PC-9 (cell line): Measurements from ENCODE around the gene USP31. TPM values are rescaled to one million over a fixed set of nuclear protein-coding genes. Genes with fewer than 3 reads are reported as not detected.
A peak's percentile ranks its signal among the peaks of the same experiment; 100 is the strongest.

Experiments used
- BruUV-seq: library from RNA; stranded (reverse); fragments of 400-500 nt; replicated peaks from 2 replicates; lab custom pipeline; 2021; lab: Mats Ljungman, UMichigan
- CTCF ChIA-PET: fragments of 300-600 bp; sonication (Branson Sonifier 250); formaldehyde crosslinking; loops from one replicate; lab custom pipeline; 2022; ENCODE audit warnings: antibody characterized with exemption; lab: Charles Lee
- POLR2A ChIA-PET: fragments of 300-600 bp; sonication (Branson Sonifier 250); formaldehyde crosslinking; loops from one replicate; lab custom pipeline; 2022; ENCODE audit warnings: antibody characterized with exemption; ENCODE audit not compliant: unreplicated experiment; lab: Charles Lee
- DNase-seq, 2 experiments: peaks; one replicate each; pipeline versions ENCODE4 v3.0.0 to v3.0.0-alpha.2; 2015 to 2022; ENCODE audit warnings: mixed read lengths in 1 of 2
- H2AFZ ChIP-seq: fragments of 200-600 bp; sonication (generic); 2 replicates; pipeline ENCODE4 v1.8.1; 2017; ENCODE audit warnings: antibody characterized with exemption
- H3F3A ChIP-seq: fragments of 200-600 bp; sonication (generic); 2 replicates; pipeline ENCODE4 v1.8.1; 2017; ENCODE audit warnings: antibody characterized with exemption, mild to moderate bottlenecking, low read depth; ENCODE audit not compliant: insufficient read depth
- H3K27ac ChIP-seq: fragments of 200-600 bp; sonication (generic); 2 replicates; pipeline ENCODE4 v1.6.1; 2016; ENCODE audit warnings: mixed run types
- H3K27me3 ChIP-seq: fragments of 200-600 bp; sonication (generic); 2 replicates; pipeline ENCODE4 v1.6.1; 2016; ENCODE audit warnings: low read depth, mixed run types; ENCODE audit not compliant: insufficient read depth
- H3K36me3 ChIP-seq: fragments of 200-600 bp; sonication (generic); 2 replicates; pipeline ENCODE4 v1.6.1; 2016; ENCODE audit warnings: low read depth, mixed run types
- H3K4me1 ChIP-seq: fragments of 200-600 bp; sonication (generic); replicated peaks from 2 replicates; pipeline ENCODE4 v1.6.1; 2016; ENCODE audit warnings: mixed run types; ENCODE audit not compliant: insufficient read depth
- H3K4me2 ChIP-seq: fragments of 200-600 bp; sonication (generic); 2 replicates; pipeline ENCODE4 v1.6.1; 2017; ENCODE audit warnings: mixed run types
- H3K4me3 ChIP-seq: fragments of 200-600 bp; sonication (generic); 2 replicates; pipeline ENCODE4 v1.6.1; 2016; ENCODE audit warnings: mixed run types
- H3K79me2 ChIP-seq: fragments of 200-600 bp; sonication (generic); 2 replicates; pipeline ENCODE4 v1.6.1; 2017; ENCODE audit warnings: low read depth, mixed run types
- H3K9me2 ChIP-seq: fragments of 200-600 bp; sonication (generic); 2 replicates; pipeline ENCODE4 v1.8.1; 2017; ENCODE audit warnings: mild to moderate bottlenecking; ENCODE audit not compliant: insufficient read depth
- H3K9me3 ChIP-seq: fragments of 200-600 bp; sonication (generic); 2 replicates; pipeline ENCODE4 v1.8.1; 2016; ENCODE audit warnings: low read depth; ENCODE audit not compliant: insufficient read depth
- H4K20me1 ChIP-seq: fragments of 200-600 bp; sonication (generic); 2 replicates; pipeline ENCODE4 v1.8.1; 2017; ENCODE audit not compliant: insufficient read depth
- EZH2 ChIP-seq: fragments of 200-600 bp; sonication (generic); IDR thresholded peaks from 2 replicates; pipeline ENCODE4 v1.8.0; 2017; ENCODE audit warnings: antibody characterized with exemption, low read depth
- intact Hi-C: fragments of 100-400 bp; cut with micrococcal nuclease; formaldehyde crosslinking; loops from one replicate; pipeline ENCODE4 v1.10.0; 2022; ENCODE audit not compliant: unreplicated experiment
- total RNA-seq: library from RNA; stranded (reverse); gene quantifications from 2 replicates; pipeline ENCODE4 v1.2.3, GENCODE V29; 2021
- TF ChIP-seq, protein P1 (sequence below): fragments of 200-600 bp; sonication (generic); conservative IDR thresholded peaks from 2 replicates; pipeline ENCODE4 v1.6.1; 2017; ENCODE audit warnings: mixed run types, antibody characterized with exemption, mild to moderate bottlenecking, moderate library complexity

The USP31 gene
- total RNA-seq, 1 experiment from 2014 or later: 12.1 TPM

DNA sequence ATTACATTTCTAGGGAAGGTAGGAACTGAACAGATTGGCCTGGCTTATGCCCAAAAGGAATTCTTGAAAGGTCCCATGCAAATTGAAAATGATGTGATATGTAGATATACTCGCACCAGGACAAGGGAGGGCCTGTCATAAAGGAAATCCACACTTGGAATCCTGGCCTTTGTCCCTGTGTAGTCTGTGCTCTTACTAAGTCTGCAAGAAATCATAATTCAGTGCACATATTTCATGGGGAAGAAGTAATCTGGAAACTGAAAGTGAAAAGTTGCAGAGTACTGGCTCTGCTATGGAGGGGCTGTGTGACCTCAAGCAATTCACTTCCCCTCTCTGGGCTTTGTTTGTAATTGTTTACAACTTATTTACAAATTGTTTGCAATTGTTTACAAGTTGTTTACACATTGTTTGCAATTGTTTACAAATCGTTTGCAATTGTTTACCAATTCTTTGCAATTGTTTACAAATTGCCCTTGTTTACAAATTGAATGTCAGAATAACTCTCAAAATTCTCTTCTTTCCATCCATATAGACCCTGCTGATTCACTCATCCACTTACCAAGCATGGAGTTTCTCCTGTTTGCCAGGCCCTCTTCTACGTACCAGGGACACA, 46.2 kb upstream of the USP31 start:
- Histone ChIP-seq H3K4me3 (no peak overlapping the region), H3K9me3 (no peaks in the 10 kb centered on the region), H3K79me2 (no peaks in the 10 kb centered on the region), H3K9me2 (no peaks in the 10 kb centered on the region), H4K20me1 (no peaks in the 10 kb centered on the region), H2AFZ (no peak overlapping the region), H3K4me2 (no peak overlapping the region), H3F3A (no peaks in the 10 kb centered on the region), H3K36me3 (0 out of 2 replicates have a peak, but pooled peaks cover 13% of the 10 kb centered on the region), H3K4me1 (no peaks in the 10 kb centered on the region), H3K27ac (no peak overlapping the region), H3K27me3 (no peaks in the 10 kb centered on the region)
- ChIA-PET CTCF (no interaction called here), POLR2A (no interaction called here)
- BruUV-seq: no TSS peak
- TF ChIP-seq, protein P1, sequence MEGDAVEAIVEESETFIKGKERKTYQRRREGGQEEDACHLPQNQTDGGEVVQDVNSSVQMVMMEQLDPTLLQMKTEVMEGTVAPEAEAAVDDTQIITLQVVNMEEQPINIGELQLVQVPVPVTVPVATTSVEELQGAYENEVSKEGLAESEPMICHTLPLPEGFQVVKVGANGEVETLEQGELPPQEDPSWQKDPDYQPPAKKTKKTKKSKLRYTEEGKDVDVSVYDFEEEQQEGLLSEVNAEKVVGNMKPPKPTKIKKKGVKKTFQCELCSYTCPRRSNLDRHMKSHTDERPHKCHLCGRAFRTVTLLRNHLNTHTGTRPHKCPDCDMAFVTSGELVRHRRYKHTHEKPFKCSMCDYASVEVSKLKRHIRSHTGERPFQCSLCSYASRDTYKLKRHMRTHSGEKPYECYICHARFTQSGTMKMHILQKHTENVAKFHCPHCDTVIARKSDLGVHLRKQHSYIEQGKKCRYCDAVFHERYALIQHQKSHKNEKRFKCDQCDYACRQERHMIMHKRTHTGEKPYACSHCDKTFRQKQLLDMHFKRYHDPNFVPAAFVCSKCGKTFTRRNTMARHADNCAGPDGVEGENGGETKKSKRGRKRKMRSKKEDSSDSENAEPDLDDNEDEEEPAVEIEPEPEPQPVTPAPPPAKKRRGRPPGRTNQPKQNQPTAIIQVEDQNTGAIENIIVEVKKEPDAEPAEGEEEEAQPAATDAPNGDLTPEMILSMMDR: no peak
- TF ChIP-seq EZH2: no peak
- intact Hi-C loops: no loop called here
- no peak for DNase-seq

DNA sequence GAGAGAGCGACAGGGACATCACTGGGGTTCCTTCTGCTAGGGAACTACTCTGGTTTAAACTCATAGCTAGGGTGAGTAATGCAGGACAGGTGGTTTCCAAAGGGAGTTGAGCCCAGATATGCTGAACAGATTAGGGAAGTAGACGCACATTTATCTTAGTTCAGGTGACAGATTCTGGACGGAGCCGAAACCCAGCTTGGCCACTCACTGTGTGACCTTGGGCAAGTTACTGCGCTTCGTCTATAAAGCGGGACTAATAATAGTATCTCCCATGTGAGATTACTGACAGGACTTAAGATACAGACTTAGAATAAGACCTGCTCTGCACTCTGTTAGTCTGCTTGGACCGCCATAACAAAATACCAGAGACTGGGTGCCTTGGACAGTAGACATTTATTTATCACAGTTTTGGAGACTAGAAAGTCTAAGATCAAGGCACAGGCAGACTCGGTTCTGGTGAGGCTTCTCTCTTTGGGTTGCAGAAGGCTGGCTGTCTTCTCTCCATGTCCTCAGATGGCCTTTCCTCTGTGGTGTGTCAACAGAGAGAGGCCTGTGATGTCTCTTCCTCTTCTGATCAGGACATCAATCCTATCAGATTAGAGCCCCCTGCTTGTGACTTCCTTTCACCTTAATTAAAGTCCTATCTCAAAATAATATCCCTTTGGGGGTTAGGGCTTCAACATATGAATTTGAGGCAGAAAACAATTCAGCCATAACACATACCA, 45.4 kb upstream of the USP31 start:
- intact Hi-C loops: no loop called here
- CTCF ChIA-PET: no interaction called here
- 0 out of 2 replicates have a peak, but pooled peaks cover 11% of the 10 kb centered on the region for H3K36me3 ChIP-seq

DNA sequence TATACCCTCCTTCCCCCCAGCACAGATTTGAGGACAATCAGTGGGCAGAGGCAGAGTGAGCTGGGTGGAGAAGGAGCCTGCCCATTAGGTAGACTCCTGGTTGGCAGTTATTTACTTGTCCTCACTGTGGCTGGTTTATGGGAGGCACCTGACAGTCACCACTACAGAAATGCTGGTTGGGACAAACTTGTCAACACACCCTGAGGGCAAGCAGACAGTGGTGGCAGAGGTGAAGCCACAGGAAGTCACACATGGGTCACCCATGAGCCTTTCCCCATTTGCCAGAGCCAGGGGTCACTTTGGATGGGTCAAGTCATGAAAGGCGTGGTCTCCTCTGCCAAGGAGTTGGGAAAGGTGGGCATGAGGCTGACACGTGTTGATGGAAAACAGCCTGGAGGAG, 39.7 kb upstream of the USP31 start:
- Histone ChIP-seq H4K20me1 (no peaks in the 10 kb centered on the region), H3K9me3 (no peaks in the 10 kb centered on the region), H3K4me2 (peak overlapping the region; percentile 21; the same call in 1 of the 2 replicates), H3K4me1 (peaks cover 34% of the 10 kb centered on the region), H3K4me3 (no peak overlapping the region), H3K27me3 (no peaks in the 10 kb centered on the region), H3K27ac (no peak overlapping the region), H3K36me3 (no peaks in the 10 kb centered on the region), H3K79me2 (peaks cover 12% of the 10 kb centered on the region), H3F3A (no peaks in the 10 kb centered on the region; the same call in 1 of the 2 replicates), H2AFZ (no peak overlapping the region), H3K9me2 (no peaks in the 10 kb centered on the region)
- no TSS peak for BruUV-seq
- peak; percentile 47 to 70 for DNase-seq
- no peak for TF ChIP-seq EZH2
- TF ChIP-seq, protein P1: no peak
- intact Hi-C loops: no loop called here
- ChIA-PET POLR2A (no interaction called here), CTCF (no interaction called here)

More for the DNA sequence above, 45.4 kb upstream of the USP31 start:
- no TSS peak for BruUV-seq
- TF ChIP-seq, protein P1: no peak
- no peak for TF ChIP-seq EZH2
- no peaks in the 10 kb centered on the region for H3K79me2 ChIP-seq
- H3K4me2 ChIP-seq: no peak overlapping the region
- H3K27ac ChIP-seq: no peak overlapping the region
- H3K9me3 ChIP-seq: no peaks in the 10 kb centered on the region
- DNase-seq: no peak
- H3K4me1 ChIP-seq: no peaks in the 10 kb centered on the region
- no peak overlapping the region for H3K4me3 ChIP-seq
- no peaks in the 10 kb centered on the region for H4K20me1 ChIP-seq
- no peak overlapping the region for H2AFZ ChIP-seq
- no peaks in the 10 kb centered on the region for H3K9me2 ChIP-seq
- POLR2A ChIA-PET: no interaction called here
- H3K27me3 ChIP-seq: no peaks in the 10 kb centered on the region
- H3F3A ChIP-seq: no peaks in the 10 kb centered on the region
